ENCODE measurements around the gene CDC42SE2.

GRCh38 chr5:131259326-131259725 lies 4.5 kb upstream of the CDC42SE2 start:
- TF ChIP-seq CTCF (IDR thresholded peaks at IDR 0.05; ENCODE audit: insufficient read depth, low read length) (no peak), SPI1 (IDR thresholded peaks at IDR 0.05; ENCODE audit: borderline replicate concordance, low read depth) (no peak)
